Hematopoietic multipotent progenitor cell treated with erythropoietin and hydrocortisone succinate and interleukin-3 and kit ligand, for 6 days (in vitro differentiated cells): ENCODE data around the gene SPEF2.

Source experiments
- DNase-seq: peaks from one replicate; pipeline ENCODE4 v3.0.0-alpha.2; 2015

SPEF2 gene

DNA sequence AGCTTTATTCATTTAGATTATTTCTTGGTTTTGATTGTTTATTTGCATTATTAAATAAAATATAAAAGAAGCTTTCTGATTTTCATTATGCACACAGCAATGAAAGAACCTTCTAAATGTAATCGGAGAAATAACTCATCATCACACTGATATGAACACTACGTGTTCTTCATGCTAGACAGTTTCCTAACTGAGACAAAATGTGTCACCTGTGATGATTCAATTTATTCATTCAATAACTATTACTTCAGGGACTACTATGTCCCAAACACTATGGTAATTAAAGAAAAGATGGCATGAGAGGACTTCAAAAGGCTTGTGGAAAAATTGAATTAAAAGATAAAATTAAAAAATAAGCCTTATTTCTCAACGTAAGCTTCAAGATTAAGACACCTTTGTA is 118.1 kb downstream of the SPEF2 start:
- no peak for DNase-seq

DNA sequence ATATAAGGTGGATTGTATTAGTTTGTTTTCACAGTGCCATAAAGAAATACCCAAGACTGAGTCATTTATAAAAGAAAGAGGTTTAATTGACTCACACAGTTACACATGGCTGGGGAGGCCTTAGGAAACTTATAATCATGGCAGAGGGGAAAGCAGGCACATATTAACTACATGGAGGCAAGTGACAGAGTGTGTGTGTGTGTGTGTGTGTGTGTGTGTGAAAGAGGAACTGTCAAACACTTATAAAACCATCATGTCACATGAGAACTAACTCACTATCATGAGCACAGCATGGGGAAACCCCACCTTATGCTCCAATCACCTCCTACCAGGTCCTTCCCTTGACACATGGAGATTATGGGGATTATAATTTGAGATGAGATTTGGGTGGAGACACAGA is 118.6 kb downstream of the SPEF2 start:
- DNase-seq: no peak

DNA sequence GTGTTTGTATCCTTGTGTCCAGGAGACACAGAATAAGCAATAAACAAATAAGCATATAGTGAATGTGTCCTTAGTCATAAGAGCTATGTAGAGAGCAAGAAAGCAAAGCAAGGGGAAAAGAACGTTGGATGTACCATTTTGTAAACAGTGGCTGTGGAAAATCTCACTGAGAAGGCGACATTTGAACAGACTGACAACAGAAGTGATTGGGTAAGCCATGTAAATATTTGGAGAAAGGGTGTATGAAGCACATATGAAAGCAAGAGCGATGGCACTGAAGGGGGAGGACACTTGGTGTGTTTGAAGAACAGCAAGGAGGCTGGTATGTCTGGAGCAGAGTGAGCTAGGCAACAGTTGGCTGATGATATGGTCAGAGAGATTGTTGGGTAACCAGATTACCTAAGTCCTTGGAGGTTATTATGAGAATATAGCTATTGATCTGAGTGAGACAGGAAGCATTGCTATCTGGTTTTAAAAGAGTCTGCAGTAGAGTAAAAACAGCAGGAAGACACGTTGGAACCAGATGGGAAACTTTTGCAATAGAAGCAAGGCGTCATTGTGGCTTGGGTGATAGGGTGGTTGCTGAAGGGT is 123.6 kb downstream of the SPEF2 start:
- no peak for DNase-seq

DNA sequence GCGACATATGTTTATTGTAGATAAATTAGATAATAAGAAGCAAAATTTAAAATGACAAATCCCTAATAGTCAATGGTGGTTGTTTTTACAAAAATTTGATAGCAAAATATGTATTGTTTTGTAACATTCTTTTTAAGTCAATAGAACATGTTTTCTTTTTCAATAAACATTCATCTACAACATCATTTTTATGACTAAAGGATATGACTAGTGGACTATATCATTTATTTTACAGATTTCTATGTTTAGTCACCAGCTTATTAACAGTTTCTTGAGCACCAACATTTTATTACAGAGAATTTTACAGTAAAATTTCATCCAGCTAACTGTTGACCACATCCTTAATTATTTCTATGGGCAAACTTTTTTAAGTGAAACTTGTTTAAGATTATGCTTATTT is 124.3 kb downstream of the SPEF2 start:
- DNase-seq: no peak

DNA sequence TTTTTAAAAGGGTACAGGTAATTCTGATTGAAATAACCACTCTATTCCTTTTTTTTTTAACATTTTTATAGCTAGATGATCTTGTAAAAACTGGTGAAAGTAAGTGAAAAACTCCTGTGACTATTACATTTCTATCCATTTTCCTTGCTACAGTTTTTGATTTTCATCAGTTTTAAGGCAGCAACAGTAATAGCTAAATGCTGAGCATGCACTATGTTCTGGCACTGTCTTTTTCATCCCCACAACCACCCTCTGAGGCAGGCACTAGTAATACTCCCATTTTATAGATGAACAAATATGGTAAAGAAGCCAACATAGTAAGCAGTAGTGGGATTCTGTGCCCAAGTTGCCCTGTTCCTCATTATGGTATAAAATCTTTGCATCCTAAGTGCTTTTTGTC is 126.0 kb downstream of the SPEF2 start:
- DNase-seq: no peak

DNA sequence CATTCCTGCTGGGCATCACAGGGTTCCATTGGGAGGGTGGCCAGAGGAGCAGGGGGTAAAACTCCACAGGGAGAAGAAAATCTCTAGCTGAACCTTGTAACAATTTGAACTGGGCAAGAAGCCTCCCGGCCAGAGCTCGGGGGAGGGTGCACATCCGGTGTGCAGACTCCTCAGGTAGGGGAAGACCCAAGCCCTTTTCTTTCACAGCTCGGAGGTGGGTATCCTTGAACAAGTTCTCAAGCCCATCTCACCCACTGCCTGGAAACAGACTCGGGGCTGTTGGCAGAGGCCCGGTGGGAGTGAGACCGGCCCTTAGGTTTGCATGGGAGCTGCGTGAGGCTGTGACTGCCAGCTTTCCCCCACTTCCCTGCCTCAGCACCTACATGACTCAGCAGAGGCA is 127.5 kb downstream of the SPEF2 start:
- no peak for DNase-seq

DNA sequence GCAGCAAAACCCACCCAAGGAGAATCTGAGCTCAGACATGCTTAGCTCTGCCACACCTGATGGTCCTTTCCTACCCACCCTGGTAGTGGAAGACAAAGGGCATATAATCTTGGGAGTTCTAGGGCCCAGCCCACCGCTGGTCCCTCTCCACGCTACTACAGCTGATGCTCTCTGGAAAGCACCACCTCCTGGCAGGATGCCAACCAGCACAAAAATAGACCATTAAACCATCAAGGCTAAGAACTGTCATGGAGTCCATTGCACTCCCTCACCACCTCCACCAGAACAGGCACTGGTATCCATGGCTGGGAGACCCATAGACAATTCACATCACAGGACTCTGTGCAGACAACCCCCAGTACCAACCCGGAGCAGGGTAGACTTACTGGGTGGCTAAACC is 128.0 kb downstream of the SPEF2 start:
- no peak for DNase-seq

DNA sequence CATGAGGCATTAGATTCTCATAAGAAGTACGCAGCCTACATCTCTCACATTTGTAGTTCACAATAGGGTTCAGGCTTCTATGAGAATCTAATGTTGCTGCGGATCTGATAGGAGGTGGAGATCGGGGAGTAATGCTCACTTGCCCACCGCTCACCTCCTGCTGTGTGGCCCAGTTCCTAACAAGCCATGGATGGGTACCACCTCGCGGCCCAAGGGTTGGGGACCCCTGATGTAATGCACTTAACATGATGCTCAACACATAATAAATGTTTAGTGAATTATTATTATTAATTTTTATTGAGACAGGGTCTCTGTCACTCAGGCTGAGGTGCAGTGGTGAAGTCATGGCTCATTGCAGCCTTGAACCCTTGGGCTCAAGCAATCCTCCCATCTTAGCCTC is 134.3 kb downstream of the SPEF2 start:
- no peak for DNase-seq

DNA sequence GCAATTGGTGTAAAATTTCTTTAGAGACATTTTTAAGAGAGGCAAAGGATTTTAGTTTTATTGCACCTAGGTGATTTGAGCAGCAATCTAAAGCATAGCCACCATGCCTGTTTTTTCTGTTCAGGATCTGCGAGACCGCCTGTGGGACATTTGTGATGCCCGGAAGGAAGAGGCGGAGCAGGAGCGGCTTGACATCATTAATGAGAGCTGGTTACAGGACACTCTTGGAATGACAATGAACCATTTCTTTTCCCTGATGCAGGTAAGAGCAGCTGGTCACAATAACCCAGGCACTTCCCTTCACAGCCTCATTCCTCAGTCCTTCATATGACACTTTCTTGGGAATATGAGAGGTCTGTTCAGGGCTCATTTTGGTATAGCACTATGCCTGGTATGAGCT is 135.8 kb downstream of the SPEF2 start:
- DNase-seq: no peak

DNA sequence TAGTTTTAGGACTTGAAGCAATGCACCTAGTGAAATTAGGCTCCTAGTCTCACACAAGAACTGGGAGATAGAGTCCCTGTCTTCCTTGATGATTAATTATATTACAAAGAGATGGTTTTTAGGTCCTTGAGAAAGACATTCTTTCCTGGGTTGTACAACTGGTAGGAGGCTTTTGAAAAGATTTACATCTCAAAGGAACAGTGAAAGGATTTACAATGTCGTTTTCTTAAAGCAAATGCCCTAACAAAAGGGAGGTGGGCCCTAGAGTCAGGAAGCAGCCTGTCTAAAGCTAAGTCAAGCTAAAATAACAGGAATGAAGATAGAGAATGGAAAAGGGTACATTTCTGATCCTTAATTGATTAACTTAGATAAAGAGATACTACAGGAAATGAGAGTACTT is 136.8 kb downstream of the SPEF2 start:
- DNase-seq: no peak

DNA sequence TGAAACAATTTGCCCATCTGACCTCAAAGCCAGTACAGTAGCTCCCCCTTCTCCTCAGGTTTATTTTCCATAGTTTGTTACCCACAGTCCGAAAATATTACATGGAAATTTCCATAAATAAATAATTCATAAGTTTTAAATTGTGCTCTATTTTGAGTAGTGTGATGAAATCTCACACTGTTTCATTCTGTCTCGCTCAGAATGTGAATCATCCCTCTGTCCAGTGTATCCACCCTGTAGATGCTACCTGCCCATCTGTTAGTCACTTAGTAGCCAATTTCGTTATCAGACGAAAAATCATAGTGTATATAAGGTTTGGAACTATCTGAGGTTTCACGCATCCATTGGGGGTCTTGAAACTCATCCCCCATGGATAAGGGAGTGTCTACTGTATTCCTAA is 138.3 kb downstream of the SPEF2 start:
- no peak for DNase-seq

DNA sequence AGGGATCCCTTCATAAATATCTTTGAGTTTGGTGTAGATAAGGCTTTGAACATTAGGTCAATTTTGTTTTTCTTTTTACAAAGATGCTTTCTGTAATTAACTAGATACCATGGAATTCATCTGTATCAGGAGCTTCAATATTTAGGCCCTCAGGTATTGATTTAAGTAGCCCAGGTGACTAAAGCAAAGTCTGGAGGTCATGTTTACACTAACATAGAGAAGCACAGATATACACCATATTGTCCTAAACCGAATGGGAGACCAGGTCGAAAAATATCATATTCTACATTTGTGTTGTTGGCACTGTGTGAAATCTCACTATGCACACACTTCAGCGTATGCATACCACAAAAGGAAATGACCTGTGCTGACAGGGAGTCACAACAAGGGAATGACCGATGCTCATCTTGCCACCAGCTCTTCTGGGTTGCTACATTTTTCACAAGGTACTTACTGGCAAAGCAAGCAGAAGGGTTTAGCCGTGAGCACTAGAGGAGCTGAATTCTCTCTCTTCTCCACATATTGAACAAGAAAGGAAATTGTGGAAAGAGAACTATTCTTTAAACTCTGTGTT is 140.6 kb downstream of the SPEF2 start:
- no peak for DNase-seq

DNA sequence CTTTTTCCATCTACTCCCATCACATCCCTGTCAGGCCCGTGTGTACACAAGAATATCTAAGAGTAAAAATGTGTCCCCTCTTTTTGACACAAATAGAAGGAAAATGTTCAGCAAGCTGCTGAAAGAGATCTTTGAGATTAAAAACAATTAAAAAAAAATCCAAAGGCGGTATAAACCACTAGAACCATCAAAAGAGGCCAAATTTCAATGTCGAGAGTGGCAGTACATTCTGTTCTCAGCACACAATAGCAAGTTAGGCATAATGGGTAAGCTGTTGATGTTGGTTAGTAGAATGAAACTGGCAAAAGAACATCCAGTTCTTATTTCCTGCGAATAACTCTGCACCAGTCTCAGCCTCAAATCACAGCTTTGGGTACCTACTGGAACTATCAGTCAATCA is 143.9 kb downstream of the SPEF2 start:
- no peak for DNase-seq

DNA sequence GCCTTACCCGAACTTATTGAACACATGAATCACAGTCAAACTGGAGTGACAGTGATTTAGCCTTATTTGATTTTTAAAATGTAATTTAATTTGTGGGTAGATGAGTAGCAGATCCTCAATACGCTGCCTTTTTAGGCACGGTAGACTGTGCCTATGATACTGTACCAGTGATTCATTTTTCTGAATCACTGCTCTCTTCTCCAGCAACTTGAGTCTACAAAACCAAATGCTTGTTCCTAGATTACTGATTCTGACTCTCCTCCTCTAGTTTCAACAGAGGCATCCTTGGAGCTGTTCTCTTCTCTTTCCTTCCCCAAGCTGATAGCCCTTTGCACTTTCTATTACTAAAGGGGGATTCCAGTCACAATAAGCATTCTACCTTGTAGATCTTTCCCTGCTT is 144.7 kb downstream of the SPEF2 start:
- no peak for DNase-seq

DNA sequence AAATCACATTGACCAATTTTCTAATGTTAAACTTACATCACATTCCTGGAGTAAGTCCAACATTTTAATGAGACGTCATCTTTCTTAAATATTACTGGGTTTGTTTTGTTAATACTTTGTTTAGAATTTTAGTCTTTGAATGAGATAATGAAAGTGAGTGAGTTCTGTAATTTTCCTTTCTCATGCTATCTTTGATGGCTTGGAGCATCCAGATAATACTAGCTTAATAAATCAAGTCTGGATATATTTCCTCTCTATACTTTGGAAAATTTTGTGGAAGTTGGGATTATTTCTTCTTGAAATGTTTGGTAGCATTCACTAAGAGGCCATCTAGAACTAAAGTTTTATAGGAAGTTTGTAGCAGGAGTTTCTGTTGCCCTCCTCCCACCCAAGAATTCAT is 148.3 kb downstream of the SPEF2 start:
- DNase-seq: no peak

DNA sequence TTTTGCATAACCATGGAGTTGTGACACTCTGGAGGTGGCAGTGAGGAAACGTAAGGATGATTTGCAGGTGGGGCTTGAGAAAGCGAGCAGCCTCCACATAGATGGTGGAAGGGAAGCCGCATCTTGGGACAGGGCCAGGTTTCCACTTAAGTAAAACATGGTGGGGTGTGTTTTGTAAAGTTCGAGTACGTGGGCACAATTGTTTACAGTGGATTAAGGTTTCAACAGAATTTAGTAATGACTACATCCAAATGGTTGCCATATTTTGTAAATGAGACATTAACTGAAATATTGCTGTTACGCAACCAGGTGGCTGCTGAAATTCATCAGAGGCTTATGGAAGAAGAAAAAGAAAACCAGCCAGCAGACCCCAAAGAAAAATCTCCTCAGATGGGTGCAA is 153.6 kb downstream of the SPEF2 start:
- no peak for DNase-seq

DNA sequence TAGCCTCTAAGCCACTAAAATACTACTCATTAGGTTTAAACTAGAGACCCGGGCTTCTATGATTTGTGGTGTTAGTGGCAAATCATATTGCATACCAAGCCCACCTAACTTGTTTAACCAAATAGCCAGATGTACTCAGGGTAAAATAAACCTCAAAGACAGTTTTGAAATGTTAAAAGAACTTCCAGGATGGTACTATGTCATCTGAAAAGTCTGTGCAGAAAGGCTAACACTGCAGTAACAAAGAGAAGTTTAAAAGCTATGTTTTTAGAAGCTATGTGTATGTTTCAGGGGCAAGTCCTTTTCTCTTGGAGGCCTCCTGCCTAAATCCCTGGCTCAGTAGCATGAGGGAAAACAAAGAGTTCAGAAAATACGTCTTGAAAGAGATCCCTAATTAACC is 154.2 kb downstream of the SPEF2 start:
- no peak for DNase-seq

DNA sequence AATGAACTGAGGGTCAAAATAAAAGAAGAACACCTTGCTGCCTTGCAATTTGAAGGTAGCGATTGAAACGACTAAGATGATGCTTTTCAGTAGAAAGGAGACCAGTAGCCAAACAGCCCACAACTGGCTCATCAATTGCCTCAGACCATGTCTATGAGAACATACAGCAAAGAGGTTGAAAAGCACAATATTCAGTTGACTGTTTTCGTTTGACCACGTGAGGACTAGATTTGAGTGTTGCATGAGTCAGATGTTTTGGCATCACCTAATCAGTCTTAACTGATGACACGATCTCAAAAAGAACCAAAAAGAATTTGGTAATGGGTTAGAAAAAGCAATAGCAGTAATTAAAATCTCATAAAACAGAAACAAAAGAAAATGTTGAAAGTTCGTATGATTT is 156.3 kb downstream of the SPEF2 start:
- DNase-seq: no peak

DNA sequence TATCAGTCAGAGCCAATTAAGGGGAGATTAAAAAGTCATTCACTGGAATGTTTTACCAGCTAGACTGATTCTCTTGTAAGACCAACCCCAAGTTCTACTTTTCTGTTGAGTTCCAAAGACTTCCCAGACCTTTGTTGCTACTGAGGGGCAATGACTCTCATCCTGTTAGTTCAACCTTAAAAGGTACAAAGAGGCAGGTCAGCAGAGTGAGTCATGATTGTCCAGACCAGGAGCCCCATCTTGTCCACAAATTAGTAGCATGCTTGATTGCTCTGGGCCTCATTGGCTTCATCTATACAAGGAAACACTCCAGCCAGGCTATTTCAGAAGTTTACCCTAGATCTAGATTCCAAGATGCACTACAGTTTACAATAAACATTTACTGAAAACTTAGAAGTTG is 159.1 kb downstream of the SPEF2 start:
- no peak for DNase-seq

DNA sequence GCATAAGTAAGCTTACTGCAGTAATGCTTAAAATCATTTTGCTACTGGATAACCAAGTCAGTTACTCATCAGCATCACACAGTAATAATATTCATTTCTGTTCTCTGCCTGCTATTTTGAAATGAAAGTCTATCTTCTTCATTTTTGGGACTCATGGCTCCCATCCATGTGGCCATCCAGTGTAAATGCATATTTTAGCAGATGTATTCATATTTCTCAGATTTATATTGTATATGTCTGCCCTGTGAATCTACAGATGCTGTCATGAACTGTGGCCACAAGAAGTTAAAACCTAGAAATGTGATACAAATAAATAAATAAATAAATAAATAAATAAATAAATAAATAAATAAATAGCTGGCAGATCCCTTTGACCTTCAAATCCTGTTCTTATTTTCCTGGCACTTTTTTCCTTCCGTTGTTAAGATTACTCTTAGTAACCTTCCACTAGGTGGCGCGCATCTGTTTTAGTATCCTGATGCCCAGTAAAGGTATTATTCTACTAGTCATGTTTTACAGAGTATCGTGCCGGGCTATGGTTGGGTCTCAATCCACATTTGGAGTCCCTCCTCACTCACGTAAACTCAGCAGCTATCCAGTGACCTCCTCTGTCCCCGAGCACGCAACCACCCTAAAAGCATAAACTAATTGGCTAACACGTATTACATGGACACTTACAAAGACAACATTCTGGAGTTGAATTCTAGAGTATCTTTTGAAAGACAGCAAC is 159.9 kb downstream of the SPEF2 start:
- peak; percentile 95 for DNase-seq

DNA sequence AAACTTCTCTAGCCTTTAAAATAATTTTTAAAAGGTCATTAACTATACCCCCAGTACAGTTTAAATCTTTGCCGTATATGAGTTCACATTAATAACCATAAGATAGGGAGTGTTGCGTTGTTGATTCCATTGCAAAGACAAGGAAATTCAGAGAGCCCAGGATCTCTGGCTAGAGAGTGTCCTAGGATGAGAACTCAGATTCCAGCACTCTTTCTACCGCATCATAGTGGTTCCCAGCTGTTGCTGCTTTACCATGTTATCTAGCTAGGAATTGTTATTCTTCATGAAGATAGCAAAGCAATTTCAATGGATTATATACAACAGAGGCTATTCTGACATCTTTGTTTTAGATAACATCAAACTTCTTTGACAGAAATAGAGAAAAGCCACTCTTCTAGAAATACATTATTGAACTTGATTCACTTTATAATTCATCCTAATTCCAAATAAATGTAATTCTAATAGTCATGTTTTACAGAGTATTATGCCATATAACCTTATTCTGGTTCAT is 160.7 kb downstream of the SPEF2 start:
- DNase-seq: no peak

DNA sequence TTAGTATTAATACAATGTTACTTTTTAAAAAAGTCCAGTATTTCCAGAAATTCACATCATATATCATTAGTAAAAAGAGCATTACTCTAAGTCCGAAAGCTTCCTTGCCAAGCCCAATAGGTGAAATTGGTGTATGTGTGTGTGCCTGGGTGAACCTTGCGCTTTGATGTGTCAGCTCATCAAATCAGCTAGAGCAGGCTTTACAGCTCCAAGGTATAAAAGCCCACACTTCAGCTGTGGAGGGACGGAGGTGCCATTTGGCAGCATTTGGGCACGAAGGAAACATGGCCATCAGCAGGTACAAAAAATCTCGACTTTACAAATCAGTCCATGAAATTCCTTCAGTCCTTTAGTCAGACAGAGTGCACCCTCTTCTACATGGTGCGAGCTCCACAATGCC is 162.6 kb downstream of the SPEF2 start:
- DNase-seq: no peak

DNA sequence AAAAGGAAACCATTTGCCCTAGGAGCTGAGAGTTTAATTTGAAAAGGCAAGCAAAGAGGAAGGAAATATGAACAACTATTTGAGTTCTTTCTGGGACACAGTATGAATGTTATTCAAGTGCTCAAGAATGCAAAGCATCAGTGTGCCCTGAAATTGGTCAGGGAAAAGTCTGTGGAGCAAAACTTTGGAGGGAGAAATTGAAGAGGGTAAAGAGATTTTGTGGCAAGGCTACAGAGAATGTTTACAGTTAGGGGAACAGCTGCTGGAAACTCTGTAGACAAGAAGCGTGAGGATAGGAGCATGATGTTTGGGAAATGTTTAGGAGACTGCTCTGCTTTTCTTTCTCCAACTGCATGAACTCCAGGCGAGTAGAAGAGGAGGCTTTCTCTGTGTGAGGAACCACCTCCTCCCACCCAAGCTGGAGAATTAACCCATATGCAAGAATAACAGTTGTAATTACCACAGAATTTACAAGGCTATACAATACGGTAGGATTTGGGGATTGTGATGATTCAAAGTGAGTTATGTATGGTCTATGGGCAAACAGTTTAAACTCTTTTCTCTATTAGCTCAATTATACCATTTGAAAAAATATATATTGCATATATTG is 163.6 kb downstream of the SPEF2 start:
- DNase-seq: no peak

DNA sequence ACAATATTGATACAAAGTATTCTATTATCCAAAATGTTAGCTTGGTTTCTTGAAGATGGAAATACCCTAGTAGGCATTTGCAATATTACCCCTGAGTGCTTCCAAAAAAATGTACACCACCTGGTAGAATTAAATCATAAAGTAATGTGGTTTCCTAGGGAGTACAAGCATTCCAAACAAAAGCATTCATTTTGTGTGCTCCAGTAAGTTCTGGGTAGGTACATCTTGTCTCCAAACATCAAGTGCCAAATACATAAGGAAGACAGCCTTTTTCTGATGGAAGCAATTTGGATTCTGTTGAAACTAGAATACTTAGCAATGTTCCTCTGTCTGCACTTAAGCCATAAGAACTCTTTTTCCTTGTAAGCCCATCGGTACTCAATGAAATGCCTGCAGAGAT is 165.9 kb downstream of the SPEF2 start:
- no peak for DNase-seq
